ENCODE measurements around the gene THOC2. TPM values are rescaled to one million over a fixed set of nuclear protein-coding genes. Genes with fewer than 3 reads are reported as not detected.

The THOC2 gene
- total and polyA plus RNA-seq, 9 of the 15 experiments (the other 6 are each of a cell fraction or from before 2014, with no cell fraction given): 131 to 234 (median 192) TPM

DNA sequence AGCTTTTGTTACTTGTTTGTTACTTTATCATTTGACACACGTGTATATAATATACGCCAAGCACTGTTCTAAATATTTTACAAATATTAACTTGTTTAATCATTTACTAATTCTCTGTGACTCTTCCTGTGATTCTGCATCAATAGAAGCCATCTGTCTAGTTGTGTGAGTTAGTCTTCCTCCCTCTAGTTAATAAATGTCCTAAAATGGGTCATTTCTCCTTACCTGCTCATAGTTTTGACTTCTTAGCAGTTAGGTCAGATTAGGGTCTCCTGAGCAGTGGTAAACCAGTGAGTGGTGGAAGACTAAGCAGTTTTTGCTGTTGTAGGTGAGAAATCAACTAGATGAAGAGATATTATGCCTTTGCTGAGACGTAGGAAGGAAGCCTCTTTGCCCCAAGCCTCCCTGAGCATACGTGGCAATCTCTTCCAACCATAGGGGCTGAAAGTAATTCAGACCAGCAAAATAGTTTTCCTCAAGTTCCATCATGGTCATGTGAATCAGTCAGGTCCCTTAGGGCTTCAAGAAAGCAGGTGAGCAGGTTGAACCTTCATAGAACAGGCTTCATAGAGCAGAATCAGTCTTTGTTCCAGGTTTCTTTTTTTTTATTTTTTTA lies 38.7 kb upstream of the THOC2 start (continued):
- no peak for TF ChIP-seq ARID1B (IDR thresholded peaks at IDR 0.05)
- TF ChIP-seq GTF2A2 (tag; IDR thresholded peaks at IDR 0.05): no peak
- TF ChIP-seq L3MBTL2 (IDR thresholded peaks at IDR 0.05): no peak
- TF ChIP-seq PML (IDR thresholded peaks at IDR 0.05; ENCODE audit: low read length): no peak

DNA sequence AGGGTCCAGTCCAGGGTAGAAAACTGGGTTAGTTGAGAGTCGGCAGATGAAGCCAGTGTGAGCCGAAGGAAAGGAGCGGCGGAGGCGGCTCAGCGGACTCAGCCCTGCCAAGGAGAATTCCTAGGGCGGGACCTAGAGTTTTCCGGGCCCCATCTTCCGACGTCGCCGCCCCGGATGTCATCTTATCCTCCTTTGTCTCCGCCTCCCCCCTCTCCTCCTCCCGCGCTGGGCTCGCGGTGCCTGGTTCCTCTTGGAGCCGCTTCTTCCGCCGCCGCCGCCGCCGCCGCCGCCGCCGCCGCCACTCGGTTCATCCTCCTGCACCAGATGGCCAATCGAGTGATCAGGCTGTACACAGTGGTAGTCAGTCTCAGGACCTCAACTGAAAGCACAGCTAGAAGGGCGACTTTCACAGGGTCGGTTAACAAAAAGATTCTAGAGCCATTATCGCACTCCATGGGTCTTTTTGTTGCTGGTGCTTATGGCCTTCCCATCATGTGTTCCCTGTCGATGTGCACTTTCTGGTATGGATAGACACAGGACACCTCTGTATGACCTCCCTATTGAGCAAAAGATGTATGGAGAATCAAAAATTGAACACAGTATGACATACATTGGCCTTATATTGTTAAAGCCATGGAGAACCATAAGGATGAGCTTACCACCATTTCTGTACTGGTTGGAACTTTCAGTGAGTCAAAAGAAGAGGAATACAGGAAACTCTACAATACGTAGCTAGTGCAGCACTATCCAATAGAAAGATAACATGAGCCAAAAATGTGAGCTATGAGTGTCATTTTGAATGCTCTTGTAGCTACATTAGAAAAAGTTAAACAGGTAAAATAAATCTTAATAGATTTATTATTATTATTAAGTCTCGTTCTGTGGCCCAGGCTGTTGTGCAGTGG lies 32.4 kb upstream of the THOC2 start:
- Histone ChIP-seq H4K20me1 (replicated peaks; ENCODE audit: control insufficient read depth, insufficient read depth, low read length) (no peaks in the 10 kb centered on the region), H3K4me3 (peak overlapping the region; percentile 26), H3K9ac (ENCODE audit: insufficient read depth in 1 of 2, low read depth in 2 of 2, low read length in 2 of 2) (peak overlapping the region; percentile 72 to 83), H3K4me2 (ENCODE audit: insufficient read depth, low read length) (peak overlapping the region; percentile 92), H3K9me1 (ENCODE audit: control insufficient read depth, insufficient read depth, low read length) (no peaks in the 10 kb centered on the region), H3K27ac (ENCODE audit: extremely low read depth, low read depth, low read length) (peak overlapping the region; percentile 69), H3K4me1 (replicated peaks in 1 of 2; ENCODE audit: control insufficient read depth in 2 of 2, insufficient read depth in 2 of 2, low read length in 2 of 2) (0 out of 5 replicates have a peak, but pooled peaks cover 0 to 4% of the 10 kb centered on the region in 2 experiments), H2AFZ (ENCODE audit: low read depth, low read length) (peak overlapping the region; percentile 97), H3K9me3 (replicated peaks; ENCODE audit: control insufficient read depth, insufficient read depth, low read depth, low read length) (no peaks in the 10 kb centered on the region), H3K79me2 (ENCODE audit: control insufficient read depth, insufficient read depth, low read length) (no peaks in the 10 kb centered on the region), H3K36me3 (ENCODE audit: control insufficient read depth, insufficient read depth, low read length) (no peaks in the 10 kb centered on the region), H3K27me3 (ENCODE audit: control insufficient read depth in 2 of 2, insufficient read depth in 2 of 2, low read length in 2 of 2) (no peaks in the 10 kb centered on the region)
- 16% methylated on average over 6 of the region's 38 CpGs for WGBS (ENCODE audit: insufficient coverage, low coverage, missing lambda C conversion rate)
- DNase-seq (ENCODE audit: extremely low read depth in 1 of 4, low spot score in 3 of 4) (peak; percentile 84 to 94 (median 87)), ATAC-seq (peak; percentile 99), FAIRE-seq (peak; percentile 80)
- ChIA-PET CTCF (ENCODE audit: low intra/inter-chr PET ratio) (interaction anchor here (0.6 kb wide), 1 partner anchor 59 kb away, joined by 3 read pairs; no protein-coding TSS in a partner anchor), POLR2A (interaction anchor here (1.0 to 2.4 kb wide), 4 partner anchors 12 to 33 kb away, joined by 3 to 12 read pairs (median 4); partner anchors contain the start of gene THOC2)
- intact Hi-C loops (cut with micrococcal nuclease): no loop called here
- in situ Hi-C loops (cut with MboI): no loop called here
- BruUV-seq (replicated peaks): TSS peak; percentile 84
- 0 out of 2 replicates have a peak, but pooled peaks have one; percentile 27 for TF ChIP-seq CREB1 (IDR thresholded peaks at IDR 0.05)
- TF ChIP-seq CREB1 (CRISPR knock-in tag; IDR thresholded peaks at IDR 0.05): no peak
- no peak for TF ChIP-seq ZNF75A (CRISPR knock-in tag; IDR thresholded peaks at IDR 0.05)
- TF ChIP-seq, protein P1, sequence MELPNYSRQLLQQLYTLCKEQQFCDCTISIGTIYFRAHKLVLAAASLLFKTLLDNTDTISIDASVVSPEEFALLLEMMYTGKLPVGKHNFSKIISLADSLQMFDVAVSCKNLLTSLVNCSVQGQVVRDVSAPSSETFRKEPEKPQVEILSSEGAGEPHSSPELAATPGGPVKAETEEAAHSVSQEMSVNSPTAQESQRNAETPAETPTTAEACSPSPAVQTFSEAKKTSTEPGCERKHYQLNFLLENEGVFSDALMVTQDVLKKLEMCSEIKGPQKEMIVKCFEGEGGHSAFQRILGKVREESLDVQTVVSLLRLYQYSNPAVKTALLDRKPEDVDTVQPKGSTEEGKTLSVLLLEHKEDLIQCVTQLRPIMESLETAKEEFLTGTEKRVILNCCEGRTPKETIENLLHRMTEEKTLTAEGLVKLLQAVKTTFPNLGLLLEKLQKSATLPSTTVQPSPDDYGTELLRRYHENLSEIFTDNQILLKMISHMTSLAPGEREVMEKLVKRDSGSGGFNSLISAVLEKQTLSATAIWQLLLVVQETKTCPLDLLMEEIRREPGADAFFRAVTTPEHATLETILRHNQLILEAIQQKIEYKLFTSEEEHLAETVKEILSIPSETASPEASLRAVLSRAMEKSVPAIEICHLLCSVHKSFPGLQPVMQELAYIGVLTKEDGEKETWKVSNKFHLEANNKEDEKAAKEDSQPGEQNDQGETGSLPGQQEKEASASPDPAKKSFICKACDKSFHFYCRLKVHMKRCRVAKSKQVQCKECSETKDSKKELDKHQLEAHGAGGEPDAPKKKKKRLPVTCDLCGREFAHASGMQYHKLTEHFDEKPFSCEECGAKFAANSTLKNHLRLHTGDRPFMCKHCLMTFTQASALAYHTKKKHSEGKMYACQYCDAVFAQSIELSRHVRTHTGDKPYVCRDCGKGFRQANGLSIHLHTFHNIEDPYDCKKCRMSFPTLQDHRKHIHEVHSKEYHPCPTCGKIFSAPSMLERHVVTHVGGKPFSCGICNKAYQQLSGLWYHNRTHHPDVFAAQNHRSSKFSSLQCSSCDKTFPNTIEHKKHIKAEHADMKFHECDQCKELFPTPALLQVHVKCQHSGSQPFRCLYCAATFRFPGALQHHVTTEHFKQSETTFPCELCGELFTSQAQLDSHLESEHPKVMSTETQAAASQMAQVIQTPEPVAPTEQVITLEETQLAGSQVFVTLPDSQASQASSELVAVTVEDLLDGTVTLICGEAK (IDR thresholded peaks at IDR 0.05): peak; percentile 75
- TF ChIP-seq, protein P1 (CRISPR knock-in tag; IDR thresholded peaks at IDR 0.05): no peak
